H9 (cell line): ENCODE results near the gene MPP2. TPM values are rescaled to one million over a fixed set of nuclear protein-coding genes. Genes with fewer than 3 reads are reported as not detected.

Experiments used
- DNase-seq: peaks from one replicate; pipeline ENCODE4 v3.0.0-alpha.2; 2017
- H2AFZ ChIP-seq: one replicate; pipeline ENCODE4 v1.6.1; 2013; ENCODE audit warnings: mild to moderate bottlenecking, low read length, control low read depth, moderate library complexity
- H2AK5ac ChIP-seq: 2 replicates; pipeline ENCODE4 v1.6.1; 2013; ENCODE audit warnings: low read length, control low read depth, mixed read lengths; ENCODE audit not compliant: insufficient read length
- H2BK120ac ChIP-seq: one replicate; pipeline ENCODE4 v1.6.1; 2013; ENCODE audit warnings: low read depth, mild to moderate bottlenecking, low read length, control low read depth, inconsistent platforms; ENCODE audit not compliant: poor library complexity, severe bottlenecking
- H2BK12ac ChIP-seq: 2 replicates; pipeline ENCODE4 v1.6.1; 2013; ENCODE audit warnings: low read length, control low read depth, mixed read lengths, low read depth; ENCODE audit not compliant: insufficient read length
- H2BK15ac ChIP-seq: 2 replicates; pipeline ENCODE4 v1.6.1; 2013; ENCODE audit warnings: low read depth, low read length, control low read depth
- H2BK20ac ChIP-seq: one replicate; pipeline ENCODE4 v1.6.1; 2013; ENCODE audit warnings: low read depth, mild to moderate bottlenecking, low read length, control low read depth, inconsistent platforms; ENCODE audit not compliant: poor library complexity, severe bottlenecking
- H2BK5ac ChIP-seq: 2 replicates; pipeline ENCODE4 v1.6.1; 2013; ENCODE audit warnings: low read length, control low read depth, mixed read lengths; ENCODE audit not compliant: insufficient read length
- H3K14ac ChIP-seq: 2 replicates; pipeline ENCODE4 v1.6.1; 2013; ENCODE audit warnings: low read length, control low read depth; ENCODE audit not compliant: insufficient read depth
- H3K18ac ChIP-seq: 2 replicates; pipeline ENCODE4 v1.6.1; 2013; ENCODE audit warnings: low read depth, mild to moderate bottlenecking, mixed read lengths, low read length, control low read depth; ENCODE audit not compliant: insufficient read length
- H3K23ac ChIP-seq: 2 replicates; pipeline ENCODE4 v1.6.1; 2013; ENCODE audit warnings: low read length, control low read depth, mixed read lengths, low read depth; ENCODE audit not compliant: insufficient read length
- H3K23me2 ChIP-seq: 2 replicates; pipeline ENCODE4 v1.6.1; 2013; ENCODE audit warnings: low read depth, mild to moderate bottlenecking, mixed read lengths, low read length, control low read depth; ENCODE audit not compliant: insufficient read length, poor library complexity, severe bottlenecking
- H3K27ac ChIP-seq: 2 replicates; pipeline ENCODE4 v1.5.1; 2013; ENCODE audit warnings: low read length, control low read depth, mixed read lengths, low read depth; ENCODE audit not compliant: insufficient read length
- H3K27me3 ChIP-seq: 2 replicates; pipeline ENCODE4 v1.6.1; 2013; ENCODE audit warnings: low read length, control low read depth, inconsistent platforms; ENCODE audit not compliant: insufficient read depth
- H3K4ac ChIP-seq: 2 replicates; pipeline ENCODE4 v1.6.1; 2013; ENCODE audit warnings: low read depth, mild to moderate bottlenecking, control low read depth, inconsistent platforms, low read length, moderate library complexity
- H3K4me1 ChIP-seq: 2 replicates; pipeline ENCODE4 v1.6.1; 2013; ENCODE audit warnings: low read length, control low read depth, inconsistent platforms; ENCODE audit not compliant: insufficient read depth
- H3K4me2 ChIP-seq: 2 replicates; pipeline ENCODE4 v1.6.1; 2013; ENCODE audit warnings: low read length, control low read depth, mixed read lengths; ENCODE audit not compliant: insufficient read length, insufficient read depth
- H3K56ac ChIP-seq: 2 replicates; pipeline ENCODE4 v1.6.1; 2013; ENCODE audit warnings: low read depth, mild to moderate bottlenecking, mixed read lengths, low read length, control low read depth; ENCODE audit not compliant: insufficient read length
- H3K79me1 ChIP-seq: 2 replicates; pipeline ENCODE4 v1.6.1; 2013; ENCODE audit warnings: low read depth, mild to moderate bottlenecking, moderate library complexity, low read length, control low read depth, inconsistent platforms; ENCODE audit not compliant: insufficient read depth, poor library complexity, severe bottlenecking
- H3K79me2 ChIP-seq: 2 replicates; pipeline ENCODE4 v1.6.1; 2013; ENCODE audit warnings: low read length, control low read depth, inconsistent platforms; ENCODE audit not compliant: insufficient read depth
- H3K9ac ChIP-seq: 2 replicates; pipeline ENCODE4 v1.6.1; 2013; ENCODE audit warnings: low read length, control low read depth, mixed read lengths; ENCODE audit not compliant: insufficient read length; ENCODE audit errors: extremely low read depth
- H3K9me3 ChIP-seq: one replicate; pipeline ENCODE4 v1.6.1; 2013; ENCODE audit warnings: low read depth, low read length, inconsistent platforms; ENCODE audit not compliant: control insufficient read depth
- H3T11ph ChIP-seq: one replicate; pipeline ENCODE4 v1.6.1; 2013; ENCODE audit warnings: mild to moderate bottlenecking, low read length, control low read depth, inconsistent platforms
- H4K20me1 ChIP-seq: one replicate; pipeline ENCODE4 v1.6.1; 2013; ENCODE audit not compliant: control insufficient read depth, insufficient read length, insufficient read depth
- H4K5ac ChIP-seq: 2 replicates; pipeline ENCODE4 v1.6.1; 2013; ENCODE audit warnings: low read depth, mild to moderate bottlenecking, mixed read lengths, low read length, control low read depth; ENCODE audit not compliant: insufficient read length
- H4K8ac ChIP-seq: replicated peaks from 2 replicates; pipeline ENCODE4 v1.6.1; 2013; ENCODE audit warnings: low read length, control low read depth, mixed read lengths, low read depth; ENCODE audit not compliant: insufficient read length
- H4K91ac ChIP-seq: 2 replicates; pipeline ENCODE4 v1.6.1; 2013; ENCODE audit warnings: low read depth, mild to moderate bottlenecking, moderate library complexity, mixed read lengths, low read length, control low read depth; ENCODE audit not compliant: insufficient read length
- H3K27ac Mint-ChIP-seq, 3 experiments: 2 replicates in 2 of 3; 3 replicates in 1 of 3; pipeline ENCODE4 v1.8.0; 2020 to 2021; ENCODE audit warnings: mixed read lengths in 3 of 3, mild to moderate bottlenecking in 1 of 3, moderate library complexity in 1 of 3
- H3K27me3 Mint-ChIP-seq: 2 replicates; pipeline ENCODE4 v1.8.0; 2021; ENCODE audit warnings: low read depth, mild to moderate bottlenecking, moderate library complexity, mixed read lengths
- H3K36me3 Mint-ChIP-seq, 3 experiments: 2 replicates in 2 of 3; 3 replicates in 1 of 3; pipeline ENCODE4 v1.8.0; 2020 to 2021; ENCODE audit warnings: low read depth in 3 of 3, mixed read lengths in 3 of 3; ENCODE audit not compliant: insufficient read depth in 1 of 3
- H3K4me1 Mint-ChIP-seq, 2 experiments: 2 replicates each; pipeline ENCODE4 v1.8.0; 2020; ENCODE audit warnings: mixed read lengths in 2 of 2
- H3K4me3 Mint-ChIP-seq, 2 experiments: 2 replicates in 1 of 2; 3 replicates in 1 of 2; pipeline ENCODE4 v1.8.0; 2020 to 2021; ENCODE audit warnings: mild to moderate bottlenecking in 2 of 2, mixed read lengths in 2 of 2, moderate library complexity in 1 of 2
- H3K9me3 Mint-ChIP-seq, 2 experiments: 2 replicates in 1 of 2; 3 replicates in 1 of 2; pipeline ENCODE4 v1.8.0; 2020; ENCODE audit warnings: mild to moderate bottlenecking in 2 of 2, mixed read lengths in 2 of 2, moderate library complexity in 1 of 2
- WGBS: extraction: QIAGEN DNeasy Blood & Tissue Kit; methylation state at CpG from one replicate; pipeline ENCODE4 v1.1.7; 2013; ENCODE audit warnings: missing lambda C conversion rate, low lambda C conversion rate, mixed read lengths; ENCODE audit not compliant: insufficient read length; ENCODE audit errors: extremely low coverage; 5-methylcytosine and 5-hydroxymethylcytosine counted together
- total RNA-seq: library from RNA; stranded (reverse); gene quantifications from 2 replicates; pipeline ENCODE4 v1.2.1, GENCODE V29; 2021
- TF ChIP-seq, protein P1 (sequence below): fragments of 200-600 bp; sonication (generic); conservative IDR thresholded peaks from 3 replicates; pipeline ENCODE4 v1.8.0; 2021; ENCODE audit warnings: antibody characterized with exemption, mild to moderate bottlenecking

The MPP2 gene
- total RNA-seq, 1 experiment from 2014 or later = 16.3 TPM

DNA sequence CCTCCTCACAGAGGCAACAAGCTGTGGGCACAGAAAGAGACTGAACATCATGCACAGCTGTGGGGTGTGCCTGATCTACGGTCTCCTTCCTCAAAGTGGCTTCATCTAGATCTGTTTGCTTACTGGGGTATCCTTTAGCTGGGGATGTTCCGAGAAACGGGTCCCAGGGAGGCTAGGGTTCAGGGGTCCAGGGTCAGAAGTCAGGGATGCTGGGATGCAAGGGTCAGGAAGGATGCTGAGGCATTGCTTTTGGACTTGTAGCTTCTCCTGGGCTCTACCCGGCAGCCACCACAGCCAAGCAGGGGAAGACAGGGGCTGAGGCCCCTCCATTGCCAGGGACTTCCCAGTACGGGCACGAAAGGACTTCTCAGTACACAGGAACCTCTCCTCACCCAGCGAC lies 53.8 kb downstream of the MPP2 start:
- H3K27me3 ChIP-seq = no peaks in the 10 kb centered on the region
- TF ChIP-seq, protein P1, sequence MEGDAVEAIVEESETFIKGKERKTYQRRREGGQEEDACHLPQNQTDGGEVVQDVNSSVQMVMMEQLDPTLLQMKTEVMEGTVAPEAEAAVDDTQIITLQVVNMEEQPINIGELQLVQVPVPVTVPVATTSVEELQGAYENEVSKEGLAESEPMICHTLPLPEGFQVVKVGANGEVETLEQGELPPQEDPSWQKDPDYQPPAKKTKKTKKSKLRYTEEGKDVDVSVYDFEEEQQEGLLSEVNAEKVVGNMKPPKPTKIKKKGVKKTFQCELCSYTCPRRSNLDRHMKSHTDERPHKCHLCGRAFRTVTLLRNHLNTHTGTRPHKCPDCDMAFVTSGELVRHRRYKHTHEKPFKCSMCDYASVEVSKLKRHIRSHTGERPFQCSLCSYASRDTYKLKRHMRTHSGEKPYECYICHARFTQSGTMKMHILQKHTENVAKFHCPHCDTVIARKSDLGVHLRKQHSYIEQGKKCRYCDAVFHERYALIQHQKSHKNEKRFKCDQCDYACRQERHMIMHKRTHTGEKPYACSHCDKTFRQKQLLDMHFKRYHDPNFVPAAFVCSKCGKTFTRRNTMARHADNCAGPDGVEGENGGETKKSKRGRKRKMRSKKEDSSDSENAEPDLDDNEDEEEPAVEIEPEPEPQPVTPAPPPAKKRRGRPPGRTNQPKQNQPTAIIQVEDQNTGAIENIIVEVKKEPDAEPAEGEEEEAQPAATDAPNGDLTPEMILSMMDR = no peak
- no peak overlapping the region for H3K14ac ChIP-seq
- no peak overlapping the region for H2BK15ac ChIP-seq
- H3K56ac ChIP-seq = no peak overlapping the region
- H3K18ac ChIP-seq = no peak overlapping the region
- H4K8ac ChIP-seq = no peak overlapping the region
- H3K9ac ChIP-seq = no peak overlapping the region
- no peak overlapping the region for H4K91ac ChIP-seq
- no peak overlapping the region for H2AFZ ChIP-seq
- H2BK12ac ChIP-seq = no peak overlapping the region
- WGBS = no CpG with 5 or more reads among the region's 7 CpGs
- H4K5ac ChIP-seq = no peak overlapping the region
- Mint-ChIP-seq H3K4me3 (no peak overlapping the region), H3K9me3 (no peaks in the 10 kb centered on the region), H3K27me3 (peaks cover 7% of the 10 kb centered on the region), H3K27ac (no peak overlapping the region), H3K36me3 (no peaks in the 10 kb centered on the region), H3K4me1 (peaks cover 0 to 2% of the 10 kb centered on the region in 2 experiments; a peak in 1 of 4 replicates)
- no peak overlapping the region for H3K4me2 ChIP-seq
- no peaks in the 10 kb centered on the region for H3K4me1 ChIP-seq
- H3K9me3 ChIP-seq = no peaks in the 10 kb centered on the region
- H3K23me2 ChIP-seq = no peaks in the 10 kb centered on the region
- H3K23ac ChIP-seq = no peak overlapping the region
- no peaks in the 10 kb centered on the region for H3K79me1 ChIP-seq
- no peak overlapping the region for H3T11ph ChIP-seq
- H2BK20ac ChIP-seq = no peak overlapping the region
- no peak overlapping the region for H3K27ac ChIP-seq
- no peak overlapping the region for H2BK120ac ChIP-seq
- no peaks in the 10 kb centered on the region for H4K20me1 ChIP-seq
- H3K79me2 ChIP-seq = no peaks in the 10 kb centered on the region
- no peak overlapping the region for H2BK5ac ChIP-seq
- no peak overlapping the region for H2AK5ac ChIP-seq
- H3K4ac ChIP-seq = no peak overlapping the region
- DNase-seq = no peak
